ENCODE measurements around the gene LDB1.
A peak's percentile ranks its signal among the peaks of the same experiment; 100 is the strongest.

LDB1 gene

GRCh38 chr10:102134416-102134815 is 14.2 kb upstream of the LDB1 start:
- DNase-seq: no peak

- peak; percentile 82 for DNase-seq
Observed at GRCh38 chr10:102133373-102134195, 13.4 kb upstream of the LDB1 start.

GRCh38 chr10:102132563-102133372 is 12.6 kb upstream of the LDB1 start, which contains the start of gene PPRC1:
Gene PPRC1 (plus strand): TSS chr10:102133040. CDS start chr10:102133069, 29 bp downstream.
- peak; percentile 98 for DNase-seq

GRCh38 chr10:102132193-102132562 is 12.0 kb upstream of the LDB1 start:
- DNase-seq: no peak

- DNase-seq: no peak
Observed at GRCh38 chr10:102131286-102132170, 11.4 kb upstream of the LDB1 start.

GRCh38 chr10:102123223-102123622 is 3.1 kb upstream of the LDB1 start:
- no peak for DNase-seq

GRCh38 chr10:102122450-102122849 is 2.3 kb upstream of the LDB1 start:
- DNase-seq: no peak

GRCh38 chr10:102121739-102122372 is 1.7 kb upstream of the LDB1 start:
- DNase-seq: no peak

GRCh38 chr10:102120991-102121738 is 997 bp upstream of the LDB1 start:
- DNase-seq: no peak

GRCh38 chr10:102119417-102120141 is 589 bp downstream of the LDB1 start:
- peak; percentile 69 for DNase-seq

GRCh38 chr10:102118867-102119266 is 1.3 kb downstream of the LDB1 start:
- DNase-seq: no peak

- DNase-seq: peak; percentile 79
Observed at GRCh38 chr10:102117391-102118159, 2.6 kb downstream of the LDB1 start.

- no peak for DNase-seq
Observed at GRCh38 chr10:102116656-102117055, 3.5 kb downstream of the LDB1 start.

GRCh38 chr10:102115775-102116174 is 4.4 kb downstream of the LDB1 start:
- DNase-seq: no peak

- peak; percentile 92 for DNase-seq
Observed at GRCh38 chr10:102114861-102115618, 5.1 kb downstream of the LDB1 start.

- peak; percentile 24 for DNase-seq
Observed at GRCh38 chr10:102113956-102114857, 6.0 kb downstream of the LDB1 start.

GRCh38 chr10:102113261-102113955 is 6.8 kb downstream of the LDB1 start:
- peak; percentile 22 for DNase-seq

All from activated CD4-positive, alpha-beta T cell treated with anti-CD3 and anti-CD28 coated beads for 48 hours (primary cell).